Neural progenitor cell (in vitro differentiated cells): Measurements from ENCODE around the gene RNF167.

Experiments
- EZH2phosphoT487 ChIP-seq: fragments of 200-600 bp; sonication (generic); IDR thresholded peaks from 2 replicates; pipeline ENCODE4 v1.6.1; 2017; ENCODE audit warnings: antibody characterized with exemption
- TF ChIP-seq, protein P1 (sequence below): fragments of 200-600 bp; sonication (generic); IDR thresholded peaks from 2 replicates; pipeline ENCODE4 v1.5.1; 2017; ENCODE audit warnings: antibody characterized with exemption, mild to moderate bottlenecking

DNA sequence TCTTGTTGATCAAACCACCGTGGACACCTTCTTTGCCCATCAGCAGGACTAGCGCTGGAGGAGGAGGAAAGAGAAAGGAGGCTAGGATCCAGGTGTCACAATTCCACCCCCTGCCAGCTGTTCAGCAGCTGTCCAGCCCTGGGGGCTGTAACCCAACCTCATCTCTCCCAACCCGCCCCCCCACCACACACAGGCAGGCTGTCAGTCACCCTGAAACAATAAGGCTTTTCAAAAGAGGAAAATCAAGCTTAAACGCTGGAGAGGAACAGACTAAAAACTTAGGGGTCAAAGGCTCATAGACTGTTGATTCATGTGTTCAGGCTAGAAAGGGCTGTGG lies 5.8 kb downstream of the RNF167 start:
- TF ChIP-seq, protein P1, sequence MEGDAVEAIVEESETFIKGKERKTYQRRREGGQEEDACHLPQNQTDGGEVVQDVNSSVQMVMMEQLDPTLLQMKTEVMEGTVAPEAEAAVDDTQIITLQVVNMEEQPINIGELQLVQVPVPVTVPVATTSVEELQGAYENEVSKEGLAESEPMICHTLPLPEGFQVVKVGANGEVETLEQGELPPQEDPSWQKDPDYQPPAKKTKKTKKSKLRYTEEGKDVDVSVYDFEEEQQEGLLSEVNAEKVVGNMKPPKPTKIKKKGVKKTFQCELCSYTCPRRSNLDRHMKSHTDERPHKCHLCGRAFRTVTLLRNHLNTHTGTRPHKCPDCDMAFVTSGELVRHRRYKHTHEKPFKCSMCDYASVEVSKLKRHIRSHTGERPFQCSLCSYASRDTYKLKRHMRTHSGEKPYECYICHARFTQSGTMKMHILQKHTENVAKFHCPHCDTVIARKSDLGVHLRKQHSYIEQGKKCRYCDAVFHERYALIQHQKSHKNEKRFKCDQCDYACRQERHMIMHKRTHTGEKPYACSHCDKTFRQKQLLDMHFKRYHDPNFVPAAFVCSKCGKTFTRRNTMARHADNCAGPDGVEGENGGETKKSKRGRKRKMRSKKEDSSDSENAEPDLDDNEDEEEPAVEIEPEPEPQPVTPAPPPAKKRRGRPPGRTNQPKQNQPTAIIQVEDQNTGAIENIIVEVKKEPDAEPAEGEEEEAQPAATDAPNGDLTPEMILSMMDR, result no peak
- TF ChIP-seq EZH2phosphoT487, result no peak
